ENCODE measurements around the gene GUCY1A2.
"Not testable (repeated sequence)": the region's sequence is repeated elsewhere in the genome, so short reads cannot be mapped to it uniquely, and the experiment has no call there.

Gene GUCY1A2

GRCh38 chr11:106854429-106854828 is 163.8 kb downstream of the GUCY1A2 start:
- peaks cover 32% of the 10 kb centered on the region for H3K9me3 Mint-ChIP-seq
- H3K4me1 Mint-ChIP-seq, result no peaks in the 10 kb centered on the region
- H3K27ac Mint-ChIP-seq, result no peak overlapping the region
- H3K4me3 Mint-ChIP-seq, result no peak overlapping the region
- no peaks in the 10 kb centered on the region for H3K36me3 Mint-ChIP-seq (ENCODE audit: low read depth)
- ATAC-seq, result no peak
- no peaks in the 10 kb centered on the region for H3K27me3 Mint-ChIP-seq
- no peak for DNase-seq

- ATAC-seq (no peak), DNase-seq (no peak)
- no peaks in the 10 kb centered on the region for H3K27me3 Mint-ChIP-seq
- H3K4me3 Mint-ChIP-seq, result no peak overlapping the region
- H3K9me3 Mint-ChIP-seq, result peaks cover 32% of the 10 kb centered on the region
- no peak overlapping the region for H3K27ac Mint-ChIP-seq
- no peaks in the 10 kb centered on the region for H3K36me3 Mint-ChIP-seq (ENCODE audit: low read depth)
- no peaks in the 10 kb centered on the region for H3K4me1 Mint-ChIP-seq
Measured at GRCh38 chr11:106853850-106854401, 164.3 kb downstream of the GUCY1A2 start.

GRCh38 chr11:106852779-106853178 is 165.5 kb downstream of the GUCY1A2 start:
- Mint-ChIP-seq H3K27ac (no peak overlapping the region), H3K4me3 (no peak overlapping the region), H3K4me1 (no peaks in the 10 kb centered on the region), H3K36me3 (ENCODE audit: low read depth) (no peaks in the 10 kb centered on the region), H3K9me3 (peaks cover 32% of the 10 kb centered on the region), H3K27me3 (no peaks in the 10 kb centered on the region)
- no peak for ATAC-seq
- DNase-seq, result no peak

GRCh38 chr11:106848526-106848925 is 169.8 kb downstream of the GUCY1A2 start:
- Mint-ChIP-seq H3K27ac (no peak overlapping the region), H3K27me3 (no peaks in the 10 kb centered on the region), H3K4me1 (no peaks in the 10 kb centered on the region), H3K4me3 (no peak overlapping the region), H3K9me3 (peaks cover 38% of the 10 kb centered on the region), H3K36me3 (ENCODE audit: low read depth) (no peaks in the 10 kb centered on the region)
- DNase-seq, result no peak
- no peak for ATAC-seq

- Mint-ChIP-seq H3K9me3 (peaks cover 33% of the 10 kb centered on the region), H3K27me3 (no peaks in the 10 kb centered on the region), H3K4me3 (no peak overlapping the region), H3K27ac (no peak overlapping the region), H3K4me1 (no peaks in the 10 kb centered on the region), H3K36me3 (ENCODE audit: low read depth) (no peaks in the 10 kb centered on the region)
- ATAC-seq (no peak), DNase-seq (no peak)
Measured at GRCh38 chr11:106842134-106842533, 176.1 kb downstream of the GUCY1A2 start.

GRCh38 chr11:106840947-106841346 is 177.3 kb downstream of the GUCY1A2 start:
- ATAC-seq, result no peak
- no peaks in the 10 kb centered on the region for H3K4me1 Mint-ChIP-seq

GRCh38 chr11:106840146-106840545 is 178.1 kb downstream of the GUCY1A2 start:
- Mint-ChIP-seq H3K27me3 (no peaks in the 10 kb centered on the region), H3K4me1 (no peaks in the 10 kb centered on the region), H3K27ac (no peak overlapping the region), H3K4me3 (no peak overlapping the region), H3K36me3 (ENCODE audit: low read depth) (no peaks in the 10 kb centered on the region), H3K9me3 (peaks cover 32% of the 10 kb centered on the region)
- DNase-seq, result no peak
- no peak for ATAC-seq

More at GRCh38 chr11:106840947-106841346, 177.3 kb downstream of the GUCY1A2 start:
- Mint-ChIP-seq H3K36me3 (ENCODE audit: low read depth) (no peaks in the 10 kb centered on the region), H3K27ac (no peak overlapping the region), H3K9me3 (peaks cover 37% of the 10 kb centered on the region), H3K27me3 (no peaks in the 10 kb centered on the region), H3K4me3 (no peak overlapping the region)
- no peak for DNase-seq

- Mint-ChIP-seq H3K36me3 (ENCODE audit: low read depth) (no peaks in the 10 kb centered on the region), H3K9me3 (peaks cover 14% of the 10 kb centered on the region), H3K27ac (no peak overlapping the region), H3K27me3 (no peaks in the 10 kb centered on the region), H3K4me3 (no peak overlapping the region), H3K4me1 (no peaks in the 10 kb centered on the region)
- ATAC-seq (no peak), DNase-seq (no peak)
Measured at GRCh38 chr11:106834567-106834966, 183.7 kb downstream of the GUCY1A2 start.

GRCh38 chr11:106828976-106829375 is 189.3 kb downstream of the GUCY1A2 start:
- Mint-ChIP-seq H3K27me3 (no peaks in the 10 kb centered on the region), H3K4me1 (no peaks in the 10 kb centered on the region), H3K9me3 (peaks cover 4% of the 10 kb centered on the region), H3K27ac (no peak overlapping the region), H3K36me3 (ENCODE audit: low read depth) (no peaks in the 10 kb centered on the region), H3K4me3 (no peak overlapping the region)
- no peak for DNase-seq
- ATAC-seq, result no peak

- no peak overlapping the region for H3K4me3 Mint-ChIP-seq
- H3K9me3 Mint-ChIP-seq, result peaks cover 6% of the 10 kb centered on the region
- ATAC-seq, result no peak
- H3K27ac Mint-ChIP-seq, result no peak overlapping the region
- no peaks in the 10 kb centered on the region for H3K27me3 Mint-ChIP-seq
- no peaks in the 10 kb centered on the region for H3K4me1 Mint-ChIP-seq
- no peaks in the 10 kb centered on the region for H3K36me3 Mint-ChIP-seq (ENCODE audit: low read depth)
- no peak for DNase-seq
Measured at GRCh38 chr11:106828576-106828975, 189.7 kb downstream of the GUCY1A2 start.

GRCh38 chr11:106827687-106828086 is 190.6 kb downstream of the GUCY1A2 start:
- Mint-ChIP-seq H3K4me3 (no peak overlapping the region), H3K9me3 (peaks cover 14% of the 10 kb centered on the region), H3K4me1 (no peaks in the 10 kb centered on the region), H3K27ac (no peak overlapping the region), H3K27me3 (no peaks in the 10 kb centered on the region), H3K36me3 (ENCODE audit: low read depth) (no peaks in the 10 kb centered on the region)
- no peak for DNase-seq
- no peak for ATAC-seq

- H3K4me3 Mint-ChIP-seq; H3K27me3 Mint-ChIP-seq; ATAC-seq; H3K27ac Mint-ChIP-seq; H3K36me3 Mint-ChIP-seq (ENCODE audit: low read depth); H3K4me1 Mint-ChIP-seq; DNase-seq: not testable (repeated sequence)
- H3K9me3 Mint-ChIP-seq, result peaks cover 19% of the 10 kb centered on the region
Measured at GRCh38 chr11:106826558-106826957, 191.7 kb downstream of the GUCY1A2 start.

- no peaks in the 10 kb centered on the region for H3K27me3 Mint-ChIP-seq
- ATAC-seq (no peak), DNase-seq (no peak)
- no peak overlapping the region for H3K4me3 Mint-ChIP-seq
- H3K27ac Mint-ChIP-seq, result no peak overlapping the region
- H3K4me1 Mint-ChIP-seq, result no peaks in the 10 kb centered on the region
- peaks cover 22% of the 10 kb centered on the region for H3K9me3 Mint-ChIP-seq
- no peaks in the 10 kb centered on the region for H3K36me3 Mint-ChIP-seq (ENCODE audit: low read depth)
Measured at GRCh38 chr11:106821826-106822225, 196.4 kb downstream of the GUCY1A2 start.

- Mint-ChIP-seq H3K4me1 (no peaks in the 10 kb centered on the region), H3K4me3 (no peak overlapping the region), H3K27ac (no peak overlapping the region), H3K27me3 (no peaks in the 10 kb centered on the region), H3K36me3 (ENCODE audit: low read depth) (no peaks in the 10 kb centered on the region), H3K9me3 (peaks cover 22% of the 10 kb centered on the region)
- DNase-seq (no peak), ATAC-seq (no peak)
Measured at GRCh38 chr11:106821291-106821690, 197.0 kb downstream of the GUCY1A2 start.

- H3K9me3 Mint-ChIP-seq, result peaks cover 22% of the 10 kb centered on the region
- DNase-seq (no peak), ATAC-seq (no peak)
- no peaks in the 10 kb centered on the region for H3K36me3 Mint-ChIP-seq (ENCODE audit: low read depth)
- no peaks in the 10 kb centered on the region for H3K4me1 Mint-ChIP-seq
- no peak overlapping the region for H3K4me3 Mint-ChIP-seq
- H3K27ac Mint-ChIP-seq, result no peak overlapping the region
- no peaks in the 10 kb centered on the region for H3K27me3 Mint-ChIP-seq
Measured at GRCh38 chr11:106818443-106818842, 199.8 kb downstream of the GUCY1A2 start.

GRCh38 chr11:106815209-106815608 is 203.1 kb downstream of the GUCY1A2 start:
- no peak overlapping the region for H3K27ac Mint-ChIP-seq
- DNase-seq, result no peak
- H3K4me3 Mint-ChIP-seq, result no peak overlapping the region
- H3K27me3 Mint-ChIP-seq, result no peaks in the 10 kb centered on the region
- H3K9me3 Mint-ChIP-seq, result peaks cover 9% of the 10 kb centered on the region
- H3K4me1 Mint-ChIP-seq, result no peaks in the 10 kb centered on the region
- no peak for ATAC-seq
- H3K36me3 Mint-ChIP-seq (ENCODE audit: low read depth), result no peaks in the 10 kb centered on the region

Data from activated naive CD8-positive, alpha-beta T cell treated with anti-CD3 and anti-CD28 coated beads, Interleukin-2, amount 50 U/mL, for 24 hours (primary cell).